Skeletal muscle tissue (tissue), 4 donors: ENCODE data around the gene SLC19A1. TPM values are rescaled to one million over a fixed set of nuclear protein-coding genes. Genes with fewer than 3 reads are reported as not detected.

Experiments
- H3K27ac ChIP-seq: one replicate; pipeline ENCODE4 v1.7.0; 2013; ENCODE audit warnings: mild to moderate bottlenecking, low read depth, low read length, inconsistent platforms
- H3K27me3 ChIP-seq, 3 donors: one replicate each; pipeline ENCODE4 v1.7.0; 2013; ENCODE audit warnings: low read length in 3 of 3; ENCODE audit not compliant: control insufficient read depth in 3 of 3, insufficient read depth in 3 of 3
- H3K36me3 ChIP-seq, 3 donors: one replicate each; pipeline ENCODE4 v1.7.0; 2013; ENCODE audit warnings: low read length in 3 of 3; ENCODE audit not compliant: control insufficient read depth in 3 of 3, insufficient read depth in 3 of 3
- H3K4me1 ChIP-seq, 3 donors: one replicate each; pipeline ENCODE4 v1.7.0; 2013; ENCODE audit warnings: low read length in 3 of 3, mild to moderate bottlenecking in 3 of 3; ENCODE audit not compliant: control insufficient read depth in 3 of 3, insufficient read depth in 3 of 3
- H3K4me3 ChIP-seq, 3 donors: one replicate each; pipeline ENCODE4 v1.7.0; 2013; ENCODE audit warnings: low read length in 3 of 3
- H3K9ac ChIP-seq, 3 donors: one replicate each; pipeline ENCODE4 v1.7.0; 2013; ENCODE audit warnings: low read length in 3 of 3, mild to moderate bottlenecking in 3 of 3, moderate library complexity in 2 of 3, low read depth in 1 of 3
- H3K9me3 ChIP-seq, 3 donors: one replicate each; pipeline ENCODE4 v1.7.0; 2013; ENCODE audit warnings: low read length in 3 of 3; ENCODE audit not compliant: control insufficient read depth in 3 of 3
- total RNA-seq: library from RNA; depleted of rRNA; stranded (reverse); fragments of >200 nt; gene quantifications from one replicate; pipeline ENCODE4 v1.2.3, GENCODE V29; 2014
- donor health status: Osteomylitis.

The SLC19A1 gene
- total RNA-seq, 1 donor from 2014 or later = 4.7 TPM

GRCh38 chr21:45539046-45539795, 3.0 kb downstream of the SLC19A1 start:
- peaks cover 4 to 22% (median 13%) of the 10 kb centered on the region in 3 donors for H3K4me1 ChIP-seq
- H3K27ac ChIP-seq = no peak overlapping the region
- no peaks in the 10 kb centered on the region for H3K27me3 ChIP-seq
- H3K9ac ChIP-seq = no peak overlapping the region
- H3K9me3 ChIP-seq = no peaks in the 10 kb centered on the region
- no peaks in the 10 kb centered on the region for H3K36me3 ChIP-seq
- no peak overlapping the region for H3K4me3 ChIP-seq

GRCh38 chr21:45538381-45539045, 3.7 kb downstream of the SLC19A1 start:
- no peak overlapping the region for H3K27ac ChIP-seq
- H3K27me3 ChIP-seq = no peaks in the 10 kb centered on the region
- H3K4me1 ChIP-seq = peaks cover 4 to 29% (median 19%) of the 10 kb centered on the region in 3 donors
- no peaks in the 10 kb centered on the region for H3K36me3 ChIP-seq
- H3K4me3 ChIP-seq = no peak overlapping the region
- no peak overlapping the region for H3K9ac ChIP-seq
- H3K9me3 ChIP-seq = no peaks in the 10 kb centered on the region

- Histone ChIP-seq H3K9me3 (no peaks in the 10 kb centered on the region), H3K4me1 (peaks cover 4 to 30% (median 19%) of the 10 kb centered on the region in 3 donors), H3K4me3 (no peak overlapping the region), H3K9ac (no peak overlapping the region), H3K27me3 (no peaks in the 10 kb centered on the region), H3K36me3 (no peaks in the 10 kb centered on the region), H3K27ac (no peak overlapping the region)
These were observed 4.4 kb downstream of the SLC19A1 start for GRCh38 chr21:45537746-45538291.

DNA sequence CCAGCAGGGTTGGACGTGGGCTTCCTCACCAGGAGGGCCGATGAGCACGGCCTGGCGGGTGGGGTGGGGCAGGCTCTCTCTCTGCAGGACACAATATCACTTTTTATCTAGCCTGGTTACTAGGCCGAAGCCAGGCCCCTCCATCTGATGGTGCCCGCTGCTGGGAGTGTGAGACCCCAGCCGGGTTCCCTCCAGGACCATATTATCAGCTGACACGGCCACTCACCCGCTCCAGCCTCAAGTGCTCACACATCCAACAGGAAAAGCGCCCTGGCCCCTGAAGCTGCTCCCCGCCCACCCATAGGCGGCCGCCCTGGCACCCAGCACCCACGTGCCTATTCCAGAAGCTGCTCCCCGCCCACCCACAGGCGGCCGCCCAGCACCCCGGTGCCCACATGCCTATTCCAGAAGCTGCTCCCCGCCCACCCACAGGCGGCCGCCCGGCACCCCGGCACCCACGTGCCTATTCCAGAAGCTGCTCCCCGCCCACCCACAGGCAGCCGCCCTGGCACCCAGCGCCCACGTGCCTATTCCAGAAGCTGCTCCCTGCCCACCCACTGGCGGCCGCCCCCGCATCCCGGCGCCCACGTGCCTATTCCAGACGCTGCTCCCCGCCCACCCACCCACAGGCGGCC, 5.0 kb downstream of the SLC19A1 start:
- Histone ChIP-seq H3K36me3 (no peaks in the 10 kb centered on the region), H3K27me3 (no peaks in the 10 kb centered on the region), H3K27ac (no peak overlapping the region), H3K9me3 (no peaks in the 10 kb centered on the region), H3K4me3 (no peak overlapping the region), H3K4me1 (peaks cover 4 to 30% (median 19%) of the 10 kb centered on the region in 3 donors), H3K9ac (no peak overlapping the region)

DNA sequence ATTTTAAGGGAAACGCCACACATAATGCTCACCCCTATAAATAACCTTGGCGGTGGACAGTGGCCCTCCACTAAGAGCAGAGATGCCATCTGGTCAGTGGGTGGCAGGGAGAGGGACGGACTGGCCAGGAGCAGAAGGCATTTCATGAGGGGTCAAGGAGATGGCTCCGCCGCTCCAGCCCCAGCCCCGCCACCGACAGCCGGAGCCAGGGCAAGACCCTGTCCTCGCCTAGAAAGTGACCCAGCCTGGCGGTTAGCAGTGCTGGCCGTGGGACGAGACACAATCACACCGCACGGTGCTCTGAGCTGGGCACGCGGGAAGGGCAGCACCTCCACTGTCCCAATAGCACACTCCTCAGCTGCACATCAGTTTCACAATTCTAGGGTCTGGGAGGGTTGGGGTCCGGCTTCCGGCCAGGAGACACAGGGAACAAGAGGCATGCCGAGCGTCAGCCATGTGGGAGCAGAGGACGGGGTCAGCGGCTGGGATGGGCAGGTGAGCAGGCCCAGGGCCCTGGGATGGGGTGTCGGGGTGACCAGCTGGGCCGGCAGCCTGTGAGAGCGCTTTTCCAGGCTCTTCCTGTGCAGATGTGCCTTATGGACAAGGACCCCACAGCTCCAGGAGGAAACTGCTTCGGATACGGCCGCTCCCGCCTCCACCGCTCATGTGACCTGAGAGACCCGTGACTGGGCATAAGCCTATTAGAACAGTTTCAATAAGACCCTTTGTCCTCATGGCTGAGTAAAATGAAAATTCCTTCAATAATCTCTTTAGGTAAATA, 5.7 kb downstream of the SLC19A1 start:
- Histone ChIP-seq H3K27me3 (no peaks in the 10 kb centered on the region), H3K27ac (no peak overlapping the region), H3K36me3 (no peaks in the 10 kb centered on the region), H3K9me3 (no peaks in the 10 kb centered on the region), H3K4me1 (peaks cover 3 to 27% (median 19%) of the 10 kb centered on the region in 3 donors), H3K9ac (no peak overlapping the region), H3K4me3 (no peak overlapping the region)

- Histone ChIP-seq H3K36me3 (no peaks in the 10 kb centered on the region), H3K27me3 (no peaks in the 10 kb centered on the region), H3K4me3 (no peak overlapping the region), H3K27ac (no peak overlapping the region), H3K4me1 (peaks cover 0 to 21% (median 17%) of the 10 kb centered on the region in 3 donors), H3K9ac (peak overlapping the region in 1 of 3 donors; percentile 40), H3K9me3 (no peaks in the 10 kb centered on the region)
These were observed 6.7 kb downstream of the SLC19A1 start for GRCh38 chr21:45535341-45536081.

DNA sequence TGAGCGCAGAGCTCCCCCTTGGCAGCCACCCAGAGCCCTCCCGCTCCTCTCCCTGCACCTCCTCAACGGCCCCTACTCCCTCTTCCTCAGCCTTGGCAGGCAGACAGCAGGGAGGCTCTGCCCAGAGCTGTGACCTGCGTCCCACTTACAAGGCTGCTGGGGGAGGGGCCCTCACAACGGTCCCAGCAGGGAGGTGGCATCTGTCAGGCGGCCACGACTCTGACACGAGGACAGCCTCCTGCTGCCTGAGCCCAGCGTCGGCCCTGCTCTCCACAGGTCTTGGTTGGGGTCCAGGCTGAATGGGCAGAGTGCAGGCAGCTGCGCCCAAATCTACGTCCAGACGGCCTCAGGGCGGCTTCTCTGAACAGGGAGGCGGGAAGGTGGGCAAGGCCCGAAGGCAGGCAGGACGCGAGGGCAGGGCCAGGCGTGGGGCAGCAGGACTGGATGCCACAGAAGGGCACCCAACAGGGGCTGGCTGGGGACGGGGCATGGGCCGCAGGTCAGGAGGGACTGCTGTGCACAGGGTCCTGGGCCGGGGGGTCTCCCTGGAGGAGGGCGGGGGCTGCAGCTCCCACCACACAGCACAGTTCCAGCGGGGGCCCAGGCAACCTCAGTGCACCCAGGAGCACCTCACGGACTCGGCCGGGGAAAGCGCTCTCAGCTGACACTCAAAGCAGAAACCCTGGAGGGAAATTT, 7.5 kb downstream of the SLC19A1 start:
- H3K36me3 ChIP-seq = peaks cover 0 to 5% (median 4%) of the 10 kb centered on the region in 3 donors
- H3K4me1 ChIP-seq = peaks cover 0 to 21% (median 17%) of the 10 kb centered on the region in 3 donors
- no peaks in the 10 kb centered on the region for H3K9me3 ChIP-seq
- H3K27me3 ChIP-seq = no peaks in the 10 kb centered on the region
- peak overlapping the region in 1 of 3 donors; percentile 13 for H3K4me3 ChIP-seq
- peak overlapping the region in 1 of 3 donors; percentile 40 for H3K9ac ChIP-seq
- H3K27ac ChIP-seq = no peak overlapping the region

GRCh38 chr21:45533846-45534635, 8.2 kb downstream of the SLC19A1 start:
- no peak overlapping the region for H3K27ac ChIP-seq
- H3K9ac ChIP-seq = peak overlapping the region in 1 of 3 donors; percentile 40
- peak overlapping the region in 1 of 3 donors; percentile 13 for H3K4me3 ChIP-seq
- no peaks in the 10 kb centered on the region for H3K9me3 ChIP-seq
- H3K4me1 ChIP-seq = peaks cover 0 to 21% (median 17%) of the 10 kb centered on the region in 3 donors
- H3K36me3 ChIP-seq = peaks cover 0 to 9% (median 6%) of the 10 kb centered on the region in 3 donors
- no peaks in the 10 kb centered on the region for H3K27me3 ChIP-seq
